Astrocyte of the spinal cord (primary cell): ENCODE measurements around the gene HSPB9.

ENCODE experiments used
- DNase-seq: peaks from one replicate; pipeline ENCODE4 v3.0.0; 2011; ENCODE audit warnings: low read depth, low spot score
- H3K4me3 ChIP-seq: 2 replicates; pipeline ENCODE4 v1.5.1; 2011; ENCODE audit warnings: low read depth, mild to moderate bottlenecking, low read length, moderate library complexity
- CTCF ChIP-seq: IDR thresholded peaks from 2 replicates; pipeline ENCODE4 v1.5.1; 2012; ENCODE audit warnings: low read depth, mild to moderate bottlenecking, low read length, inconsistent platforms
- in situ Hi-C: cut with HindIII; loops from 2 replicates; pipeline ENCODE4 v1.10.0; 2017; ENCODE audit warnings: low sequenced_read_pairs

HSPB9 gene

DNA sequence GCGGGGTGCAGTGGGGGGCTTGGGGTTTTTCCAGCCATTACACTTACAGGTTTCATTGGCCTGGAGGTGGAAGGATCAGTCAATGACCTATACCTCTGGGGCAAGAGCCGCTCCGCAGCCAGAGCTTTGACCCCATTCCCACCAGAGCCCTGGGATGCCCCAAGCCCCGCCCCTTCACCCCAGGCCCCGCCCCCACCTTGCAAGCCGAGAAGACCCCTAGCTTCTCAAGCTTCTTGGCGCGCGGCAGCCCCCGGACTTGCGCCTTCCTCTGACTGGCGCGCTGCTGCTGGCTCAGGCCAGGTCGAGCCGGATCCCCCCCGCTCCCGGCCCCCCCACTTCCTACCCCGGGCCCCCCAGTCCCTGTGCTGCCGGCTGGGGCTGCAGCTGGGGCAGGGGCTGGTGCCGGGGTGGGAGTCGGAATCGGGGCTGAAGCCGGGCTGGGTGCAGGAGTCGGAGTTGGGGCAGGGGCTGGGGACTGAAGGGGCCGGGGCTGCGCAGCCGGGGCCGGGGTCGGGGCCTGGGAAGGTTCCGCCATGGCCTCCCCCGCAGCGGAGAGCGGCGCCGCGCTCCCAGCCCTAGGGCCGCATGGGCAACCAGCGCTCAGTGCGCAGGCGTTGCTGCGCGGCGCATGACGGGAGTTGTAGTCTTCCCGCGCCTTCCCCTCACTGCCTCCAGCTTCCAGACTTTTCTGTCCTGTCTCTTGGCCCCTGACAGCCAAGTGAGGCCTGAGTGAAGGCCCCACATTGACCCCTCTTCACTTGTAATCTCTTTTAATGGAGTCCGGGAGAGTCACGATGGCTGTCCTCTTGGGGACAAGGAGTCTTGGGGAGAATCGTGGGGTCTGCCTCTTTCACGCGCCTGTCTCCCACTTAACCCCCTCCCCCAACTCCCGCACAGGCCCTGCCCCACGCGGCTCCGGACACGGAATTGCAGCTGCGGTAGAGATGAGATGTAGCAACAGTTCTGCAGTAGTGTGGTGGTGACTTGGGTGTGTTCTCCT, 1.5 kb upstream of the HSPB9 start, which contains the start of gene KAT2A:
TSS of gene KAT2A (minus strand) at position 598 of the 1,000 bp plus-strand sequence. CDS start at position 535, 63 bp downstream.
- in situ Hi-C loops = no loop called here
- H3K4me3 ChIP-seq = peak within 1 kb of the TSS; percentile 52
- peak; percentile 71 for DNase-seq
- TF ChIP-seq CTCF = no peak

DNA sequence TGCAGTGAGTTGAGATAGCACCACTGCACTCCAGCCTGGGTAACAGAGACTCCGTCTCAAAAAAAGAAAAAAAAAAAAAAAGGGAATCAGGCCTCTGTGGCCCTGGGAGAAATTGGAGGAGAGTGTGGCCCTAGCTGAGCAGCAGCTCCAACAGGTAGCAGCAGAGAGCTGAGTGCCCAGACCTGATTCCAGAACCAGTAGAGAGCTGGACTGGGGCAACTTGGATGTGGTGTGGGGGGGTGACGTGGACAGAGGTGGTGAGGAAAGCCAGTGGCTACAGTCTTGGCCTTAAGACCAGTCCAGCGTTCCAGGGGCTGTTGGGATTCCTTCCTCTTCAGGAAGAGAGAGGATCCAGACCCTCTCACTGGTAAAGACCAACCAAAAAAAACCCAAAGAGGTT, 1.7 kb downstream of the HSPB9 start:
- no peak for TF ChIP-seq CTCF
- in situ Hi-C loops = no loop called here
- no peak overlapping the region for H3K4me3 ChIP-seq
- no peak for DNase-seq

DNA sequence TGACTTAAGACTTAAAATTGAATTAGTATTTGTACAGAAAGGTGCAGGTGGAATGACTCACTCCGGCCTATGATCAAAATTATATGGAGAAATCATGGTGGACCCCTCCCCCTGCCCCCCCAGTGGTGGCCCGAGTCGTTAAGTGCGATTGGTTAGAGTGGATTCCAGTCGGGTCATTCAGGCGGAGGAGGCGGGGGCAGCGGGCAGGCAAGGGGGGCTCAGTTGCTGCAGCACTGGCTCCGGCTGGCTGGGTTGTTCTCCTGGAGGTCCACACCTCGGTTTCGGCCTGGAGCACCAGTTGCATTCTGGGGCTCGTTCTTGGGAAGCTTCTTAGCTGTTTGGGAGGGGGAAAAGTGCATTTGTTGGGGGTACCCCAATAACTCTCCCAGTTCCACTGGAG, 3.0 kb downstream of the HSPB9 start:
- TF ChIP-seq CTCF = no peak
- no peak overlapping the region for H3K4me3 ChIP-seq
- in situ Hi-C loops = no loop called here
- no peak for DNase-seq

DNA sequence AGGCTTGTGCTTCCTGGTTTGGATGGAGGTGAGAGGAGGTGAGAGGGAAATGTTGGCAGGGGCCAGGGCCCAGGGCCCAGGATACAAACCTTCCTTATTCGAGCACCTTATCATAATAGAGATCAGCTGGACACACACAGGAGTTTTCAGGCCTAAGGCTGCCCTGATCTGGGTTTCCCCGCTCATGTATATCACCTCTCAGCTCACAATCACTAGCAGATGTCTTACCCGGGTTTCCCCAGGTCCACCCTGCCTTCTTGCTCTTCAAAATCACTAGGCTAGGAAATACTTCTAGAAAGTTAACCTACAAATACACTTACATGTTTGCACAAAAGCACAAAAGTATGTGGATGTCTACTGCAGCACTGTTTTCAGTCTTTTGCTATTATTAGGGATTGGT, 4.2 kb downstream of the HSPB9 start:
- DNase-seq = no peak
- no peak overlapping the region for H3K4me3 ChIP-seq
- no peak for TF ChIP-seq CTCF
- in situ Hi-C loops = no loop called here

GRCh38 chr17:42127414-42127813, 4.8 kb downstream of the HSPB9 start:
- in situ Hi-C loops = no loop called here
- H3K4me3 ChIP-seq = no peak overlapping the region
- TF ChIP-seq CTCF = no peak
- no peak for DNase-seq

DNA sequence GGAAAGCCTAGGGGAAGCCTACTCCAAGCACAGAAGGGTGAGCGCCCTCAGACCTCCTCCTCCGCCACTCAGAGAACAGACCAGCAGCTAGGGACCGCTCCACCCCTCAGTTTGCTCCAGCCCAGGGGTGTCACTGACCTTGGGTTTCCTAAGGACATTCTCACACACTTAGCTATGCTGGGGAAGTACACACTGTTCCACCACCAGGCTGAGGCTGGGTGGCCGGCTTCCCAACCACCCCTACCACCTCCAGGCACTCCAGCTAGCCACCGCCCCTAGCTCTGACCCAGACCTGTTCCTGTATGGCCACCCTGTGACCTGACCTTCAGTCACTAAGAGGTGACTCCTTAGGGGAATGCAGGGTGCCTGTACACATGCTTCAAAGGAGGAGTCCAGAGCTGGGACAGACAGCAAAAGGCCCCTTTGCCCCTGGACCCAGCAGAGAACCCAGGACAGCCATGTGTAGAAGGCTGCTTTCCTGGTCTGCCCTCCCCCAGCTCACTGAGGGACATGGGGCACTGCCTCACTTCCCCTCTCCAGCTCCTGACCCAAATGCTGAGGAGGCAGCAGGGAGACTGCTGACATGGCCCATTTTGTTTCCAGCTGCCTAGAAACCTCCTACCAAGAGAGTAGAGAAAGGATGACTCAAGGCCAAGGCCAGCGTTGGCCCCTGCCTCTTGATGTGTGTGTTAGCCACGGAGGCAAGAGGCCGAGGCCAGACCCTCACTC, 6.7 kb downstream of the HSPB9 start:
- no peak for DNase-seq
- no peak overlapping the region for H3K4me3 ChIP-seq
- no peak for TF ChIP-seq CTCF
- in situ Hi-C loops = no loop called here
